ENCODE measurements around the gene GIMAP2. TPM values are rescaled to one million over a fixed set of nuclear protein-coding genes. Genes with fewer than 3 reads are reported as not detected.

GIMAP2 gene
- total RNA-seq, 2 donors from 2014 or later = not detected

GRCh38 chr7:150719436-150719835 is 33.9 kb downstream of the GIMAP2 start:
- H3K36me3 Mint-ChIP-seq (ENCODE audit: low read depth) = no peaks in the 10 kb centered on the region
- no peaks in the 10 kb centered on the region for H3K4me1 ChIP-seq (ENCODE audit: control insufficient read depth, insufficient read depth, low read length)
- H3K9ac ChIP-seq (ENCODE audit: extremely low read depth, low read length, poor library complexity, severe bottlenecking) = no peak overlapping the region
- no peak for TF ChIP-seq CTCF (conservative IDR thresholded peaks at IDR 0.05)
- H3K9me3 ChIP-seq (ENCODE audit: control insufficient read depth, low read length) = no peaks in the 10 kb centered on the region
- H3K4me3 Mint-ChIP-seq = no peak overlapping the region
- no peak overlapping the region for H3K27ac ChIP-seq (ENCODE audit: low read depth, low read length)
- no peak overlapping the region for H3K27ac Mint-ChIP-seq
- H3K4me3 ChIP-seq (ENCODE audit: low read length) = no peak overlapping the region
- H3K4me1 Mint-ChIP-seq = no peaks in the 10 kb centered on the region
- no peaks in the 10 kb centered on the region for H3K36me3 ChIP-seq (ENCODE audit: control insufficient read depth, insufficient read depth, low read length)
- H3K27me3 Mint-ChIP-seq (ENCODE audit: insufficient read depth) = peaks cover 96% of the 10 kb centered on the region
- H3K27me3 ChIP-seq (ENCODE audit: control insufficient read depth, insufficient read depth, low read length, poor library complexity, severe bottlenecking) = peaks cover 72% of the 10 kb centered on the region
- H3K9me3 Mint-ChIP-seq = no peaks in the 10 kb centered on the region
- WGBS, 2 experiments (ENCODE audit: insufficient coverage in 1 of 2, insufficient read length in 1 of 2) = 78 to 88% methylated on average over 1 to 4 of the region's 4 CpGs
- DNase-seq = no peak

GRCh38 chr7:150719960-150720891 is 34.7 kb downstream of the GIMAP2 start:
- no peak for TF ChIP-seq CTCF (conservative IDR thresholded peaks at IDR 0.05)
- Mint-ChIP-seq H3K4me1 (no peaks in the 10 kb centered on the region), H3K9me3 (no peaks in the 10 kb centered on the region), H3K4me3 (no peak overlapping the region), H3K27me3 (ENCODE audit: insufficient read depth) (peaks cover 97% of the 10 kb centered on the region), H3K27ac (no peak overlapping the region), H3K36me3 (ENCODE audit: low read depth) (no peaks in the 10 kb centered on the region)
- Histone ChIP-seq H3K36me3 (ENCODE audit: control insufficient read depth, insufficient read depth, low read length) (no peaks in the 10 kb centered on the region), H3K9me3 (ENCODE audit: control insufficient read depth, low read length) (no peaks in the 10 kb centered on the region), H3K4me1 (ENCODE audit: control insufficient read depth, insufficient read depth, low read length) (no peaks in the 10 kb centered on the region), H3K4me3 (ENCODE audit: low read length) (no peak overlapping the region), H3K9ac (ENCODE audit: extremely low read depth, low read length, poor library complexity, severe bottlenecking) (no peak overlapping the region), H3K27ac (ENCODE audit: low read depth, low read length) (no peak overlapping the region), H3K27me3 (ENCODE audit: control insufficient read depth, insufficient read depth, low read length, poor library complexity, severe bottlenecking) (peaks cover 72% of the 10 kb centered on the region)
- WGBS, 2 experiments (ENCODE audit: insufficient coverage in 1 of 2, insufficient read length in 1 of 2) = 87 to 92% methylated on average over 23 to 52 of the region's 52 CpGs
- DNase-seq = no peak

- H3K4me3 Mint-ChIP-seq = no peak overlapping the region
- peaks cover 75% of the 10 kb centered on the region for H3K27me3 ChIP-seq (ENCODE audit: control insufficient read depth, insufficient read depth, low read length, poor library complexity, severe bottlenecking)
These were observed 36.5 kb downstream of the GIMAP2 start for GRCh38 chr7:150721970-150722373.

More at GRCh38 chr7:150721970-150722373, 36.5 kb downstream of the GIMAP2 start:
- no peaks in the 10 kb centered on the region for H3K9me3 ChIP-seq (ENCODE audit: control insufficient read depth, low read length)
- no peaks in the 10 kb centered on the region for H3K4me1 Mint-ChIP-seq
- no peaks in the 10 kb centered on the region for H3K36me3 Mint-ChIP-seq (ENCODE audit: low read depth)
- no peak for TF ChIP-seq CTCF (conservative IDR thresholded peaks at IDR 0.05)
- H3K27me3 Mint-ChIP-seq (ENCODE audit: insufficient read depth) = peaks cover 98% of the 10 kb centered on the region
- H3K9ac ChIP-seq (ENCODE audit: extremely low read depth, low read length, poor library complexity, severe bottlenecking) = no peak overlapping the region
- no peak overlapping the region for H3K27ac Mint-ChIP-seq
- no peak for DNase-seq
- peaks cover 3% of the 10 kb centered on the region for H3K9me3 Mint-ChIP-seq
- no peak overlapping the region for H3K27ac ChIP-seq (ENCODE audit: low read depth, low read length)
- no peaks in the 10 kb centered on the region for H3K4me1 ChIP-seq (ENCODE audit: control insufficient read depth, insufficient read depth, low read length)
- H3K4me3 ChIP-seq (ENCODE audit: low read length) = no peak overlapping the region
- WGBS, 2 experiments (ENCODE audit: insufficient coverage in 1 of 2, insufficient read length in 1 of 2) = 88% methylated on average over 8 to 11 of the region's 11 CpGs
- H3K36me3 ChIP-seq (ENCODE audit: control insufficient read depth, insufficient read depth, low read length) = no peaks in the 10 kb centered on the region
